Panc1 (cell line): ENCODE results near the gene HLTF.

Experiments used
- CTCF ChIP-seq: fragments of 450-650 bp; IDR thresholded peaks from 2 replicates; pipeline ENCODE4 v1.5.1; 2017; ENCODE audit warnings: mild to moderate bottlenecking
- POLR2AphosphoS5 ChIP-seq: IDR thresholded peaks from 2 replicates; pipeline ENCODE4 v1.6.1; 2012; ENCODE audit warnings: mild to moderate bottlenecking, low read depth, low read length, moderate library complexity
- REST ChIP-seq, 2 experiments: IDR thresholded peaks; 2 replicates each; pipeline ENCODE4 v1.6.1; 2011 to 2012; ENCODE audit warnings: low read depth in 2 of 2, control low read depth in 1 of 2, low read length in 1 of 2, mild to moderate bottlenecking in 1 of 2, moderate library complexity in 1 of 2; ENCODE audit not compliant: insufficient read depth in 1 of 2
- SIN3A ChIP-seq: IDR thresholded peaks from 2 replicates; pipeline ENCODE4 v1.6.1; 2012; ENCODE audit warnings: low read depth, mild to moderate bottlenecking, low read length, moderate library complexity, borderline replicate concordance; ENCODE audit not compliant: insufficient read depth
- TCF7L2 ChIP-seq: IDR thresholded peaks from 2 replicates; pipeline ENCODE4 v1.6.1; 2011; ENCODE audit warnings: mild to moderate bottlenecking, low read depth, low read length, inconsistent platforms

GRCh38 chr3:149095487-149095886 is 9.2 kb upstream of the HLTF start:
- TF ChIP-seq CTCF (no peak), POLR2AphosphoS5 (no peak), REST (IDR thresholded peaks at IDR 0.05; ENCODE audit: insufficient read depth in 1 of 2, low read depth in 2 of 2, low read length in 1 of 2) (no peak), TCF7L2 (no peak), SIN3A (no peak)
